Stomach (tissue), 9 donors: Measurements from ENCODE around the gene HS2ST1. TPM values are rescaled to one million over a fixed set of nuclear protein-coding genes. Genes with fewer than 3 reads are reported as not detected.

ENCODE experiments used
- DNase-seq, 2 donors: peaks; one replicate each; pipeline versions ENCODE4 v3.0.0 to v3.0.0-alpha.2; 2013 to 2019
- H3K27ac ChIP-seq, 5 donors: fragments of 200-600 bp in 4 of 5; sonication (generic) in 4 of 5; one replicate each; pipeline ENCODE4 v1.5.1; 2013 to 2019; ENCODE audit warnings: mild to moderate bottlenecking in 1 of 5, moderate library complexity in 1 of 5
- H3K27me3 ChIP-seq, 3 donors: fragments of 200-600 bp; sonication (generic); one replicate each; pipeline ENCODE4 v1.5.1; 2017 to 2019; ENCODE audit warnings: mixed run types in 1 of 3
- H3K36me3 ChIP-seq, 4 donors: fragments of 200-600 bp; sonication (generic); 1 replicate in 3 of 4; 2 replicates in 1 of 4; pipeline ENCODE4 v1.5.1; 2016 to 2019
- H3K4me1 ChIP-seq, 4 donors: fragments of 200-600 bp; sonication (generic); one replicate each; pipeline ENCODE4 v1.5.1; 2016 to 2019
- H3K4me3 ChIP-seq, 4 donors: fragments of 200-600 bp; sonication (generic) in 3 of 4; one replicate each; pipeline ENCODE4 v1.5.1; 2016 to 2019; ENCODE audit warnings: mild to moderate bottlenecking in 1 of 4
- H3K9me3 ChIP-seq, 4 donors: fragments of 200-600 bp; sonication (generic); one replicate each; pipeline ENCODE4 v1.5.1; 2016 to 2019
- CTCF ChIP-seq, 7 experiments: fragments of 450-650 bp in 4 of 7; fragments of 200-600 bp in 3 of 7; sonication (generic) in 3 of 7; IDR thresholded peaks; one replicate each; pipeline ENCODE4 v1.5.1; 2016 to 2019; ENCODE audit warnings: antibody characterized with exemption in 7 of 7, control low read depth in 2 of 7, mild to moderate bottlenecking in 1 of 7
- EP300 ChIP-seq: sonication (generic); formaldehyde crosslinking; IDR thresholded peaks from one replicate; pipeline ENCODE4 v1.6.1; 2017; ENCODE audit warnings: antibody characterized with exemption
- POLR2A ChIP-seq, 4 donors: fragments of 450-650 bp; IDR thresholded peaks; one replicate each; pipeline ENCODE4 v1.6.1; 2016; ENCODE audit warnings: antibody characterized with exemption in 4 of 4, control low read depth in 2 of 4, mild to moderate bottlenecking in 1 of 4, moderate library complexity in 1 of 4
- POLR2AphosphoS5 ChIP-seq, 3 donors: sonication (generic); formaldehyde crosslinking; IDR thresholded peaks; one replicate each; pipeline ENCODE4 v1.6.1; 2016; ENCODE audit warnings: antibody characterized with exemption in 3 of 3
- WGBS, 5 donors: extraction: QIAGEN DNeasy Blood & Tissue Kit in 3 of 5; methylation state at CpG; one replicate each; pipeline versions ENCODE4 v1.1.5 to v1.1.7; 2013 to 2018; 5-methylcytosine and 5-hydroxymethylcytosine counted together
- intact Hi-C: fragments of 100-400 bp; cut with DNase I; formaldehyde crosslinking; loops from one replicate; pipeline ENCODE4 v1.15.1; 2023; ENCODE audit warnings: low total_unique reads
- polyA plus RNA-seq, 3 donors: library from polyadenylated mRNA; stranded (reverse); fragments of 200-250 nt; gene quantifications; one replicate each; pipeline ENCODE4 v1.2.3, GENCODE V29; 2013
- total RNA-seq, 5 donors: library from RNA; depleted of rRNA; stranded (reverse); fragments of >200 nt; gene quantifications; one replicate each; pipeline versions ENCODE4 v1.1.0 to v1.2.3, GENCODE V29; 2014 to 2016
- donor health status: healthy with polysubstance abuse.
- donor health status: Bipolar disorder and iron deficiency.
- donor health status: healthy.

Gene HS2ST1
- total and polyA plus RNA-seq, 8 donors = 1.8 to 29.0 (median 5.1) TPM

DNA sequence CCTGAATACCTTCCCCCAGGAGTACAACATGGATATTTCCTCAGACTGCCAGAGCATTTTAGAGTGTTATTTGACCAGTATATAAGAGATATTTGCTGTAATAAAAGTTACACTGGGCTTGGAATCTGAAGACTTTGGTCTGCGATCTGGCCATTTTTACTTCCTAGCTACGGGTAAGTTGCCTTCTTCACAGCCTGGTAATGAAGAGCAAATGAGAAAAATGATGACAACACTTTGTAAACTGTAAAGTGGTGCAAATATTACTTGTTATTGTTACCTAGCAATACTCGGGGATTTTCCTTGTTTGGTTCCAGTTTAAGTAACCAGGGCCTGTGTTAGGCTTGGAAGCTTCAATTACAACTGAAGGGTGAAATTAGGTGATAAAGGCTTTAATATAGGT, 233.4 kb downstream of the HS2ST1 start:
- intact Hi-C loops = no loop called here
- no peak for DNase-seq
- H3K27ac ChIP-seq = no peak overlapping the region
- H3K9me3 ChIP-seq = no peaks in the 10 kb centered on the region
- no peaks in the 10 kb centered on the region for H3K27me3 ChIP-seq
- WGBS, 5 donors = 50 to 83% (median 56%) methylated on average over 3 of the region's 3 CpGs
- H3K4me1 ChIP-seq = peaks cover 5 to 31% (median 16%) of the 10 kb centered on the region in 4 donors
- no peaks in the 10 kb centered on the region for H3K36me3 ChIP-seq
- no peak for TF ChIP-seq CTCF (IDR thresholded peaks at IDR 0.05)
- no peak for TF ChIP-seq POLR2AphosphoS5 (IDR thresholded peaks at IDR 0.05)
- no peak for TF ChIP-seq EP300
- no peak for TF ChIP-seq POLR2A (IDR thresholded peaks at IDR 0.05)
- no peak overlapping the region for H3K4me3 ChIP-seq

- H3K27me3 ChIP-seq = no peaks in the 10 kb centered on the region
- H3K9me3 ChIP-seq = no peaks in the 10 kb centered on the region
- H3K27ac ChIP-seq = peak overlapping the region in 3 of 5 donors; percentile 10 to 43 (median 41)
- no peak for TF ChIP-seq EP300
- no peak for TF ChIP-seq POLR2AphosphoS5 (IDR thresholded peaks at IDR 0.05)
- TF ChIP-seq CTCF (IDR thresholded peaks at IDR 0.05) = no peak
- no peak for TF ChIP-seq POLR2A (IDR thresholded peaks at IDR 0.05)
- DNase-seq = no peak
- no peak overlapping the region for H3K4me3 ChIP-seq
- intact Hi-C loops = no loop called here
- 84 to 94% (median 88%) methylated on average over 4 of the region's 4 CpGs for WGBS, 5 donors
- H3K36me3 ChIP-seq = no peaks in the 10 kb centered on the region
- peaks cover 5 to 31% (median 16%) of the 10 kb centered on the region in 4 donors for H3K4me1 ChIP-seq
Observed at GRCh38 chr1:87148661-87149060, 234.2 kb downstream of the HS2ST1 start.

GRCh38 chr1:87149241-87150041, 235.0 kb downstream of the HS2ST1 start:
- WGBS, 5 donors = 66 to 85% (median 79%) methylated on average over 7 of the region's 7 CpGs
- intact Hi-C loops = no loop called here
- no peaks in the 10 kb centered on the region for H3K27me3 ChIP-seq
- TF ChIP-seq POLR2A (IDR thresholded peaks at IDR 0.05) (no peak), EP300 (no peak), POLR2AphosphoS5 (IDR thresholded peaks at IDR 0.05) (no peak), CTCF (IDR thresholded peaks at IDR 0.05) (no peak)
- no peak overlapping the region for H3K4me3 ChIP-seq
- no peaks in the 10 kb centered on the region for H3K9me3 ChIP-seq
- DNase-seq = peak in 1 of 2 donors; percentile 68
- H3K36me3 ChIP-seq = no peaks in the 10 kb centered on the region
- H3K27ac ChIP-seq = peak overlapping the region in 3 of 5 donors; percentile 10 to 43 (median 41)
- H3K4me1 ChIP-seq = peaks cover 5 to 31% (median 16%) of the 10 kb centered on the region in 4 donors

- no peaks in the 10 kb centered on the region for H3K36me3 ChIP-seq
- no peak overlapping the region for H3K4me3 ChIP-seq
- WGBS, 5 donors = 81 to 86% (median 85%) methylated on average over 1 of the region's 1 CpG
- intact Hi-C loops = no loop called here
- no peaks in the 10 kb centered on the region for H3K27me3 ChIP-seq
- peaks cover 5 to 31% (median 16%) of the 10 kb centered on the region in 4 donors for H3K4me1 ChIP-seq
- no peaks in the 10 kb centered on the region for H3K9me3 ChIP-seq
- no peak for TF ChIP-seq POLR2A (IDR thresholded peaks at IDR 0.05)
- DNase-seq = no peak
- H3K27ac ChIP-seq = peak overlapping the region in 1 of 5 donors; percentile 14
Observed at GRCh38 chr1:87150143-87150542, 235.7 kb downstream of the HS2ST1 start.
